Esophagus (tissue), 2 donors: ENCODE measurements around the gene ITPA. TPM values are rescaled to one million over a fixed set of nuclear protein-coding genes. Genes with fewer than 3 reads are reported as not detected.
A peak's percentile ranks its signal among the peaks of the same experiment; 100 is the strongest.

ENCODE experiments used
- H3K27ac ChIP-seq, 2 donors: one replicate each; pipeline ENCODE4 v1.5.1; 2013; ENCODE audit warnings: low read depth in 2 of 2, mild to moderate bottlenecking in 2 of 2, inconsistent platforms in 1 of 2, low read length in 1 of 2, moderate library complexity in 1 of 2
- H3K27me3 ChIP-seq, 2 donors: one replicate each; pipeline ENCODE4 v1.6.1; 2013; ENCODE audit warnings: low read length in 2 of 2, control low read depth in 1 of 2, mild to moderate bottlenecking in 1 of 2; ENCODE audit not compliant: insufficient read depth in 2 of 2, control insufficient read depth in 1 of 2
- H3K36me3 ChIP-seq, 2 donors: one replicate each; pipeline ENCODE4 v1.6.1; 2013; ENCODE audit warnings: low read length in 1 of 2; ENCODE audit not compliant: control insufficient read depth in 2 of 2, insufficient read depth in 2 of 2
- H3K4me1 ChIP-seq, 2 donors: one replicate each; pipeline ENCODE4 v1.6.1; 2013; ENCODE audit warnings: low read length in 1 of 2; ENCODE audit not compliant: control insufficient read depth in 2 of 2, insufficient read depth in 2 of 2
- H3K4me3 ChIP-seq, 2 donors: one replicate each; pipeline ENCODE4 v1.5.1; 2013; ENCODE audit warnings: low read length in 2 of 2, mild to moderate bottlenecking in 2 of 2, low read depth in 1 of 2, moderate library complexity in 1 of 2
- H3K9me3 ChIP-seq, 2 donors: one replicate each; pipeline ENCODE4 v1.6.1; 2013; ENCODE audit warnings: mild to moderate bottlenecking in 2 of 2, low read depth in 1 of 2, low read length in 1 of 2, moderate library complexity in 1 of 2; ENCODE audit not compliant: control insufficient read depth in 2 of 2, insufficient read depth in 1 of 2
- WGBS, 2 donors: extraction: QIAGEN DNeasy Blood & Tissue Kit; methylation state at CpG; one replicate each; pipeline ENCODE4 v1.1.7; 2013; 5-methylcytosine and 5-hydroxymethylcytosine counted together
- polyA plus RNA-seq, 2 donors: library from polyadenylated mRNA; stranded (reverse); fragments of 200-250 nt; gene quantifications; one replicate each; pipeline ENCODE4 v1.2.3, GENCODE V29; 2013
- donor health status: healthy with polysubstance abuse.
- donor health status: Bipolar disorder and iron deficiency.

ITPA gene
- polyA plus RNA-seq, 2 donors = 55.8 to 73.5 TPM

DNA sequence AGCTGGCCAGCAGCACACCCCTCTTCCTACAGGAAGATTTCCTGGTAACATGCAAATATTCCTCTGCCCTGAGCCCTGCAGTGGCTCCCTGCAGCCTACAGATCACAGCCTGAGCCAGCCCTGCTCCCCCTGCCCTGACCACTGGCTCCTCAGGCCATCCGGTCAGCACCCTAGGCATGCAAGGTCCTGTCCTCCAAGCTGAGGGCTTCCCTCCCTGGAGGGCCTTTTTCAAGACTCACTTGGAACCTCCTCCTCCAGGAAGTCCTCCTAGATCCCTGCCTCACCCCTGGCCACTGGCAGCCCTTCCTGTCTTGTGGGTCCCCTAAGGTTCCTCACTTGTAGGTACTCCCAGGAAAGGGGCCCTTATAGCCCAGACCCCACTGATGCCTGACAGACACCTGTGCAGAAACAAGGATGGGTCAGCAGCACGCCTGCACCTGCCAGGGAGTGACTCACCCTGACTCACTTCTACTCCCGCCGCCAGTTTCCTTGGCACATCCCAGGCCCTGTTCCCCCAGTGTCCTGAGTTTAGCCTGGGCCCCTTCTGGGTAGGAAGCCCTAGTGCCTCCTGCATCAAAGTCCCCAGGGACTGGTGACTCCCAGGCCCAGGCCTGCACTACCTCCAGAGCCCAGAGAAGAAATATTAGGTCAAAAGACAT, 26.5 kb downstream of the ITPA start:
- Histone ChIP-seq H3K27ac (no peak overlapping the region), H3K4me3 (no peak overlapping the region), H3K4me1 (peaks cover 0 to 17% of the 10 kb centered on the region in 2 donors), H3K9me3 (peaks cover 0 to 3% of the 10 kb centered on the region in 2 donors), H3K36me3 (peaks cover 0 to 7% of the 10 kb centered on the region in 2 donors), H3K27me3 (peaks cover 0 to 4% of the 10 kb centered on the region in 2 donors)
- WGBS, 2 donors = 46 to 54% methylated on average over 4 of the region's 4 CpGs

DNA sequence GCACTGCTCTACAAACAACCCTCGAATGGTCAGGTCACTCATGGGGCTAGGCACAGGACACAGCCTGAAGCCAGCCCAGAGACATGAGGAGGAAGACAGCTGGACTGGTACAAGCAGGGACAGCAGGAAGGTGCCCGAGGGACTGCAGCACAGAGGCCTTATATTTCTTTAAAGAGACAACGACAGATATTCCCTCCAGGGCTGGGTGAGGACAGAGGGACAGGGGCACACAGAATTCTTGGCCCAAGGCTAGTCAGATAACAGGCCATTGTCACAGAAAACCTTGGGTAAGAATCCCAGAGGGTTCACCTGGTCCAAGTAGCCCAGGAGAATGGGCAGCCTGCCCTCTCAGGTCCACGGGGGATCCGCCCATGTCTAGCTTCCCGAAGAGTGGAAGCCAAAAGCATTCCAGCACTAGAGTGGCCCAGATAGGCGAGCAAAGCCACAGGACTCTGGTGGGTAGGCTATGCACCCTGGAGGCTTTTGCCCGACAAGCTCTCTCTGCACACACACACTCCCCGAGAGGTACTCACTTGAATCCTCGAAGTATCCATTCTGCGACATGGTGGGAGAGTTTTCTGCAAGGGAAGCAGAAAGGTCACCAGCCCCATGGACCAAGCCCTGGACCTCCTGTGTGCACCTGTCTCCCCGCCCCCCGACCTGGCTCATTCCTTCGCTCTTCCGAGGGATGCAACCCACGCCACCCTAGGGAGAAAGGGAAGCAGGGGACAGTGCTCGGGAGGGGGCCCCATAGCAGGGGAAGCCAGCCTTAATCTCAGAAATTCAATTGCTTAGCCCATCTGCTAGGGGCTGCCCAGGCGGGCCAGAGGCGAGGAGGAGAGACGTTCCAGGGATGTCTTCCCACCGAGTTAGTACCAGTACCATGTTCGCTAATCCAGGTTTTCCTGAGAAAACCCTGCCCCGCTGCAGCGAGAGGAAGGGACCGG, 28.0 kb downstream of the ITPA start:
- Histone ChIP-seq H3K4me1 (peaks cover 0 to 17% of the 10 kb centered on the region in 2 donors), H3K36me3 (peaks cover 0 to 3% of the 10 kb centered on the region in 2 donors), H3K27ac (no peak overlapping the region), H3K27me3 (peaks cover 0 to 4% of the 10 kb centered on the region in 2 donors), H3K4me3 (peak overlapping the region; percentile 68 to 84), H3K9me3 (peaks cover 0 to 3% of the 10 kb centered on the region in 2 donors)
- WGBS, 2 donors = 49 to 51% methylated on average over 24 to 25 of the region's 25 CpGs

DNA sequence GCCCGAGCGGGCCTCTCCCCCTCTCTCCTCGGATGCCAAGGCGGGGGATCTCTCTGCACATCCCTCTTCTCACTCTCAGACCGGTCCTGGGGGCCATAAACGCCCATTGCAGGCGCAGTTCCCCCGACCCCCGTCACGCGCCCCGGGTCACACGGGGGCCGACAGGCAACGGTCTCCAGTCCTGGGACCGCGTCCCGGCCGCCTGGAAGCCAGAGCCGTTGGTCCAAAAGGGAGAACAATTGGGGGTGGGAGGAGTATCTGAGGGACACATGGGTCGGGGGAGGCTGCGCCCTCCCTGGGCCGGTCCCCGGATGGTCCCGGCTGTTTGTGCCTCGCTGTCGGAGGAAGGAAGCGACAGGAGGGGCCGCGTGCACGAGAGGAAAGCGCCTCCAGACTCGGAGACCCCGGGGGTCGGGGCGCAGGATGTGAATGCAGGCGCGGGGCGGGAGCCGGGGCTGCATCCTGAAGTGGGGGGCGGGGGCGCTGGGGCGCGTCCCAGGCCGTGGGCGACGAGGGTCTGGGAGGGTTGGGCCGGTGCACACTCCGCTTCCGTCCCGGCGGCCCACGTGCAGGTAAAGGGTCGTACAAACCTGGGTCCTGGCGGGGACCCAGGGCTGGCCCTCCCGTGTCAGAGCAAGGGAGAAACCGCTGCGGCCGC, 28.8 kb downstream of the ITPA start:
- H3K4me3 ChIP-seq = peak overlapping the region; percentile 68 to 84
- 3 to 4% methylated on average over 52 to 59 of the region's 59 CpGs for WGBS, 2 donors
- H3K4me1 ChIP-seq = peaks cover 0 to 17% of the 10 kb centered on the region in 2 donors
- H3K36me3 ChIP-seq = peaks cover 0 to 3% of the 10 kb centered on the region in 2 donors
- peak overlapping the region in 1 of 2 donors; percentile 27 for H3K27ac ChIP-seq
- peaks cover 0 to 4% of the 10 kb centered on the region in 2 donors for H3K27me3 ChIP-seq
- H3K9me3 ChIP-seq = peaks cover 0 to 3% of the 10 kb centered on the region in 2 donors

DNA sequence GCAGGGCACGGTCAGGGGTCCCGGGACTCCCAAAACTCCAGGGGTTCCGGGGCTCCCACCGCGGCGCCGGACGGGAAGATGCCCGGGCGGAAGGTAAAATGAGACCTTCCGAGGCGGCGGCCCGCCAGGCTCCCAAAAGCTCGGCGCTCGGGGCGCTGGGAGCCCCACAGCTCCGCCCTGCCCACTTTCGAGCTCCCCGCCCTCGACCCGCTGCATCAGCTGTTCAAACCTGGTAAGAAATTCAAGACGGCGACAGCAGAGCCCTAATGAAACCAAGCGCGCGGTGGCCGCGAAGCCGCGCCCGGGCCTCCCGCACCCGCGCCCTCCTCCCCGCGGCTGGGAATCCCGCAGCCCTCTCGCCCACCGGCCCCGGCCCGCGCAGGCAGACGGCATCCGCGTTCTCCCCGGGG, 29.3 kb downstream of the ITPA start:
- Histone ChIP-seq H3K27me3 (peaks cover 0 to 4% of the 10 kb centered on the region in 2 donors), H3K27ac (peak overlapping the region; percentile 27 to 32)

DNA sequence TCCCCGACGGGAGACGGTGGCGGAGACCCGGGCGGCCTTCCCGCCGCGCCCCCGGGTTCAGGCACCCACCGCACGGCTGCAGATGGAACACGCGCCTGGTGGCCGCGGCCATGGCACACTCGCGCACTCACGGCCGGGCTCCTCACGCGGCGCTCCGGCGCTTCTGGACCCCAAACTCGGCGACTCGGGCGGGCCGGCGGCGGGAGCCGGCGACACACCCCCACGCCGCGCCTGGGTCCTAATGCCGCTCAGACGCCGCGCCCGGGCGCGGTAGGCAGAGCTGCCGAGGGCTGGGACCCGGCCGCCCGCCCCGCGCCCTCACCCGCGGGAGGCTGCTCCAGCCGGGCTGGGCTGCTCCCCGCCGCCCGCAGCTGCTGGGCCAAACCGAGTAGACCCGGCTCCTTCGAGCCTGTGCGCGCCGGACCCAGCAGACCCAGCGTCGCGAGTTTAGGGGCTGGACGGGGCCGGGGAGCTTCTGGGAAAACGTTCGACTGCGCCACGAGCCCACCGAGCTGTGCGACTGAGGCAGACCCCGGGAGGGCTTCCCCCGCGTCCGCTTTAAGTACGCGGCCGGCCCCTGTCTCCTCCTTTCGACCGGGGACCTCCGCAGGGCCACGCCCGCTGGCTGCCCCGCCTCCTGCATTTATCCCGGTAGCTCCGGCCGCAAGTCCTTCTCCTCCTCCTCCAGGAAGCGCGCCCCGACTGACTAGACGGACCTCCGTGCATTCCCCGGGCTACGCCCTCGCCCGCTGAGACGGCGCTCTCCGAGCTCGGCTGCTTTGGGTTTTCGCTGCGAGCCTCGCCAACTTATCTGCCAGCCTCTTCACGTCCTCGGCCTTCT, 29.9 kb downstream of the ITPA start, which contains the start of gene SLC4A11:
TSS of gene SLC4A11 (minus strand) at position 165 of the 841 bp plus-strand sequence. CDS start at position 112, 53 bp downstream.
- Histone ChIP-seq H3K27me3 (peaks cover 0 to 4% of the 10 kb centered on the region in 2 donors), H3K27ac (peak within 1 kb of the TSS; percentile 60 to 65), H3K36me3 (no peaks in the 10 kb centered on the region), H3K4me1 (peaks cover 0 to 17% of the 10 kb centered on the region in 2 donors), H3K9me3 (peaks cover 0 to 3% of the 10 kb centered on the region in 2 donors), H3K4me3 (peak within 1 kb of the TSS; percentile 68 to 84)
- WGBS, 2 donors = 0 to 1% methylated on average over 107 of the region's 107 CpGs

More for the DNA sequence above, 29.3 kb downstream of the ITPA start:
- 0 to 1% methylated on average over 44 to 48 of the region's 48 CpGs for WGBS, 2 donors
- peak overlapping the region; percentile 68 to 84 for H3K4me3 ChIP-seq
- peaks cover 0 to 3% of the 10 kb centered on the region in 2 donors for H3K36me3 ChIP-seq
- H3K9me3 ChIP-seq = peaks cover 0 to 3% of the 10 kb centered on the region in 2 donors
- peaks cover 0 to 17% of the 10 kb centered on the region in 2 donors for H3K4me1 ChIP-seq

DNA sequence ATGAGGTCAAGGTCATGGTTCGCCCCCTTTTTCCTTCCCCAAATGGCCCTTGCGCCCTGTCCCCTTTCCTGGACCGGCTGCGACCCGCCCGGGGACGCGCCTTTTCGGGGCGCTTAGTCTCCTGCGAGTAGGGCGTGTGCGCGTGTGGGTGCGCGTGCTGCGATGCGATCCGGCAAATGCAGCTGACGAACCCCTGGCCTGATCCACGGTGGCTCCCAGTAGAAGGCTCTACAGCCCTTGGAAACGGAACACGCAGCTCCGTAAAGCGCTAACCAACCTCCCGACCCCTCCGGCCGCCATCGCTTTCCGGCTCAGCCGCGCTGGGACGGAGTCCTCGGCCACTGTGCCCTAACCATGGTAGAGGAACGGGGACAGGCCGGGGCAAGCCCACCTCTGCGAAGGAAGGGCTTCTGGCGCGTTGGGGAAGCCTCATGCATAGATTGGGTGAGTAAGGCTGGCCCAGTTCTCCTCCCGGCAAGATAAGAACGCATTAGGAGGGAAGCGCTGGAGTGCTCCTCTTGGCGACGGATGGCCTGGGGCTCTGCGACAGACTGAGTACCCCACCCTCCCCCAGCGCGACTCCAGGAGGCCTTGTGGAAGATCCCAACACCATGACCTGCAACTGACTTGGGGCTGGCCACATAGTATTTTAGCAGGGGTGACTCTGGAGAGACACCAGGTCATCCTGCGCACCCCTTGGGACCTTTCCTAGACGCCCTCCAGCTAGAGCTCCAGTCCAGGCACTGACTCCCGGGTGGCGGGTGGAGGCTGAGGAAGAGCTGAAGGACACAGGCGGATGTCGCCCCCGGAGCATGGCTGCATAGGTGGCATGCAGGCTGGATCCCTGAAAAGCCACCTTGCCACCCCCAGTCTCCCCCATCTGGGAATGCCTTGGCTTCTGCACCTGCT, 30.8 kb downstream of the ITPA start:
- H3K36me3 ChIP-seq = no peaks in the 10 kb centered on the region
- 13 to 14% methylated on average over 54 of the region's 54 CpGs for WGBS, 2 donors
- H3K27ac ChIP-seq = peak overlapping the region; percentile 11 to 65
- H3K9me3 ChIP-seq = peaks cover 0 to 3% of the 10 kb centered on the region in 2 donors
- peak overlapping the region; percentile 68 to 84 for H3K4me3 ChIP-seq
- H3K27me3 ChIP-seq = peaks cover 0 to 4% of the 10 kb centered on the region in 2 donors
- peaks cover 0 to 20% of the 10 kb centered on the region in 2 donors for H3K4me1 ChIP-seq

DNA sequence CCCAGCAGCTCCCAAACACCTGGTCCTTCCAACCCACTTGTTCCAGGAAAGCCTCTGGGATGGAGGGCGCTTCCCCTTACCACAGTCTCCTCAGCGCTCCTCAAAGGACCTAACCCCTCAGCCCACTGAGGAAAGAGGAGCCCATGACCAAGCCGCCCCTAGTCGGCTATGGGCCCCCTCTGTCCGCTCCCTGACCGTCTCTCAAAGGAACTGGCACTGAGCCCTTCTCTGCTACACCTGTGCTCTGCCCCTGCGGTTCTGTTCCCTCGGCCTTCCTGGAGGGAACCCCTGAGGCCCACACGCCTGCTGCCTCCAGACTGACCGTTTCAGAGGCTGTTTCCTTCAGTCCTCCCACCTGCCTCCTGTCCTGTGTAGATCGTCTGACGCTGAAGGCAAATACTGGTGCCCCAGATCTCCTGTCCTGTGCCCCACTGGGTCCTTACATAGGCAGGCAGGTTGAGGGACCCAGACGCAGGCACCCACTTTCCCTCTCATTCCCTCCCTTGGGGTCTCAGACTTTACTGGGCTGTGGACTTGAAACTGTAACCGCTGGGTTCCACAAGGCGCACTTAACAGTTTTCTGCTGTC, 31.6 kb downstream of the ITPA start:
- peak overlapping the region; percentile 68 to 84 for H3K4me3 ChIP-seq

More for the DNA sequence above, 31.6 kb downstream of the ITPA start:
- no peak overlapping the region for H3K27ac ChIP-seq
- peaks cover 0 to 4% of the 10 kb centered on the region in 2 donors for H3K27me3 ChIP-seq
- no peaks in the 10 kb centered on the region for H3K36me3 ChIP-seq
- 76 to 80% methylated on average over 15 of the region's 15 CpGs for WGBS, 2 donors
- H3K4me1 ChIP-seq = peaks cover 0 to 14% of the 10 kb centered on the region in 2 donors
- H3K9me3 ChIP-seq = no peaks in the 10 kb centered on the region
